K562 treated with DMSO at 1 percent for 4 hours (cell line): ENCODE results near the gene AXIN2. TPM values are rescaled to one million over a fixed set of nuclear protein-coding genes. Genes with fewer than 3 reads are reported as not detected.

Source experiments
- total RNA-seq: library from RNA; unstranded; fragments of 300-600 nt; gene quantifications from 2 replicates; pipeline ENCODE4 v1.2.3, GENCODE V29; 2022; ENCODE audit not compliant: insufficient read depth

The AXIN2 gene
- 1.7 and 3.1 TPM in 2 replicates for total RNA-seq

DNA sequence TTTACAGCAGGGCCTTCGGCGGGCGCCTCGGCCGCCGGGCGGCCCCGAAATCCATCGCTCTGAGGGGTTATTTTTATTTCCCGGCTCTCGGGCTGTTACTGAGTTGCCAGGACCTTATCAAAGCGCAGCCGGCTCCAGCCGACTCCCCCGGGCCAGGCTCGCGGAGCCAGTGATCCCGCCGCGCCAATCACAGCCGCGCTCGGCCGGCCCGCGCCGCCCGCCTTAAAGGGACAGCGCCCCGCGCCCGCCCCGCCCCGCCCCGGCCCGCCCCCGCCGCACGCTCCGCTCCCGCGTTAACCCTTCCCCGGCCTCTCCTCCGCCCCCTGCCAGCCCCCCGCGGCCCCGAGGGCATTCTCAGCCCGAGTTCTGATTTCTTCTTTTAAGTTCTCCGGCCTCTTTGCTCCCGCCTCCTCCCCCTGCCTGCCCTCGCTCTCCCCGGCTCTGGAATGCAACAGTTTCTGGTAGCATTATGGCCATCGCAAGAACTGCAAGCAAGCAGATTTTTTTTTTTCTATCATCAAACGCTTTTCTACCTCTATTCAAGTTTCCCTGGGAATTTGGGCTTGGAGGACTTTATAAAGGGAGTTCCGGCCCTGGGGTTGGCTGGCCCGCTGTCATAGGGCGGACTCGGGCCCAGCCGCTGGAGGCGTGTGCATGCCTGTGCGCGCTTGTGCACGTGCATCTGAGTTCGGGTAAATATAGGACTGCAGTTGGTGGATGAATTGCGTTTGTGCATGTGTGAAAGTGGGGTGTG lies at the start of gene AXIN2:
AXIN2 (minus strand) TSS at position 197 of the 754 bp plus-strand sequence. CDS start 3,028 bp downstream, outside the sequence.

